Endometrium (tissue), 2 donors: Measurements from ENCODE around the gene CACNA2D3.
"Not testable (repeated sequence)": the region's sequence is repeated elsewhere in the genome, so short reads cannot be mapped to it uniquely, and the experiment has no call there.

Source experiments
- FAIRE-seq: peaks from 2 replicates; lab custom pipeline; 2012; peaks lifted over from hg19 to GRCh38; lab: Jason Lieb, UNC
- donor health status: control.
- donor health status: control.

Gene CACNA2D3

GRCh38 chr3:54376142-54376807, 253.9 kb downstream of the CACNA2D3 start:
- no peak for FAIRE-seq

GRCh38 chr3:54376939-54377578, 254.7 kb downstream of the CACNA2D3 start:
- no peak for FAIRE-seq

GRCh38 chr3:54378184-54378583, 255.8 kb downstream of the CACNA2D3 start:
- FAIRE-seq, result no peak

- FAIRE-seq, result no peak
These were observed 261.9 kb downstream of the CACNA2D3 start for GRCh38 chr3:54384279-54384678.

GRCh38 chr3:54390582-54390981, 268.2 kb downstream of the CACNA2D3 start:
- no peak for FAIRE-seq

- FAIRE-seq, result no peak
These were observed 270.8 kb downstream of the CACNA2D3 start for GRCh38 chr3:54393150-54393549.

- FAIRE-seq, result no peak
These were observed 286.0 kb downstream of the CACNA2D3 start for GRCh38 chr3:54408328-54408727.

- FAIRE-seq, result no peak
These were observed 299.6 kb downstream of the CACNA2D3 start for GRCh38 chr3:54421943-54422342.

- FAIRE-seq, result no peak
These were observed 301.9 kb downstream of the CACNA2D3 start for GRCh38 chr3:54424292-54424691.

GRCh38 chr3:54426381-54426780, 304.0 kb downstream of the CACNA2D3 start:
- FAIRE-seq, result peak; percentile 48

GRCh38 chr3:54427501-54427900, 305.1 kb downstream of the CACNA2D3 start:
- FAIRE-seq, result no peak

- FAIRE-seq, result peak; percentile 93
These were observed 305.9 kb downstream of the CACNA2D3 start for GRCh38 chr3:54427941-54428871.

GRCh38 chr3:54432975-54433374, 310.6 kb downstream of the CACNA2D3 start:
- FAIRE-seq, result no peak

- no peak for FAIRE-seq
These were observed 311.5 kb downstream of the CACNA2D3 start for GRCh38 chr3:54433846-54434245.

GRCh38 chr3:54434756-54435155, 312.4 kb downstream of the CACNA2D3 start:
- FAIRE-seq, result no peak

GRCh38 chr3:54437271-54437670, 314.9 kb downstream of the CACNA2D3 start:
- FAIRE-seq, result no peak

GRCh38 chr3:54443561-54444161, 321.3 kb downstream of the CACNA2D3 start:
- FAIRE-seq, result peak; percentile 88

GRCh38 chr3:54445630-54446029, 323.3 kb downstream of the CACNA2D3 start:
- no peak for FAIRE-seq

- FAIRE-seq, result no peak
These were observed 325.1 kb downstream of the CACNA2D3 start for GRCh38 chr3:54447427-54447826.

- no peak for FAIRE-seq
These were observed 332.5 kb downstream of the CACNA2D3 start for GRCh38 chr3:54454806-54455205.

GRCh38 chr3:54458357-54458756, 336.0 kb downstream of the CACNA2D3 start:
- no peak for FAIRE-seq

- FAIRE-seq, result not testable (repeated sequence)
These were observed 342.2 kb downstream of the CACNA2D3 start for GRCh38 chr3:54464554-54464953.
